SK-N-SH (cell line): ENCODE data around the gene FUT6. TPM values are rescaled to one million over a fixed set of nuclear protein-coding genes. Genes with fewer than 3 reads are reported as not detected.

ENCODE experiments used
- CTCF ChIA-PET: fragments of 300-600, 350-600 bp; formaldehyde crosslinking; extraction: SDS; loops from one replicate; lab custom pipeline; 2021; lab: Yijun Ruan, JAX
- POLR2A ChIA-PET: fragments of 350-600 bp; sonication (Branson Sonifier 250); formaldehyde crosslinking; extraction: SDS; loops from one replicate; lab custom pipeline; 2020; ENCODE audit warnings: antibody characterized with exemption, inconsistent platforms; lab: Yijun Ruan, JAX
- DNase-seq: peaks from one replicate; pipeline ENCODE4 v3.0.0; 2012
- H2AFZ ChIP-seq: fragments of 200-600 bp; sonication (generic); 2 replicates; pipeline ENCODE4 v1.8.1; 2016; ENCODE audit warnings: antibody characterized with exemption, mild to moderate bottlenecking, low read depth
- H3F3A ChIP-seq: fragments of 200-600 bp; sonication (generic); replicated peaks from 2 replicates; pipeline ENCODE3; 2016; ENCODE audit warnings: antibody characterized with exemption, mild to moderate bottlenecking; ENCODE audit not compliant: insufficient read depth
- H3K27ac ChIP-seq, 2 experiments: fragments of 200-500 bp in 1 of 2; fragments of 200-600 bp in 1 of 2; sonication (Bioruptor generic) in 1 of 2; sonication (generic), shearing (Covaris generic) in 1 of 2; 2 replicates each; pipeline versions ENCODE4 v1.5.1 to v1.6.1; 2014 to 2016; ENCODE audit warnings: low read depth in 2 of 2, inconsistent platforms in 1 of 2, low read length in 1 of 2, mild to moderate bottlenecking in 1 of 2, mixed read lengths in 1 of 2
- H3K27me3 ChIP-seq: fragments of 200-600 bp; sonication (generic), shearing (Covaris generic); 2 replicates; pipeline ENCODE4 v1.6.1; 2016; ENCODE audit warnings: mixed run types; ENCODE audit not compliant: insufficient read depth
- H3K36me3 ChIP-seq, 2 experiments: fragments of 200-500 bp in 1 of 2; fragments of 200-600 bp in 1 of 2; sonication (Bioruptor generic) in 1 of 2; sonication (generic) in 1 of 2; replicated peaks in 1 of 2; 2 replicates each; pipeline versions ENCODE3 to v1.5.1; 2014 to 2016; ENCODE audit warnings: low read length in 1 of 2, mild to moderate bottlenecking in 1 of 2; ENCODE audit not compliant: insufficient read depth in 2 of 2, control insufficient read depth in 1 of 2
- H3K4me1 ChIP-seq, 2 experiments: fragments of 200-500 bp in 1 of 2; fragments of 200-600 bp in 1 of 2; sonication (Bioruptor generic) in 1 of 2; sonication (generic), shearing (Covaris generic) in 1 of 2; 2 replicates each; pipeline versions ENCODE4 v1.5.1 to v1.6.1; 2014 to 2016; ENCODE audit warnings: low read depth in 1 of 2, low read length in 1 of 2, mixed run types in 1 of 2; ENCODE audit not compliant: insufficient read depth in 2 of 2, control insufficient read depth in 1 of 2
- H3K4me2 ChIP-seq: fragments of 200-600 bp; sonication (generic), shearing (Covaris generic); 2 replicates; pipeline ENCODE4 v1.6.1; 2017; ENCODE audit warnings: mixed run types
- H3K4me3 ChIP-seq, 2 experiments: fragments of 200-500 bp in 1 of 2; fragments of 200-600 bp in 1 of 2; sonication (Bioruptor generic) in 1 of 2; sonication (generic), shearing (Covaris generic) in 1 of 2; 2 replicates each; pipeline versions ENCODE4 v1.5.1 to v1.8.1; 2014 to 2016; ENCODE audit warnings: low read depth in 2 of 2, inconsistent platforms in 1 of 2, low read length in 1 of 2, mild to moderate bottlenecking in 1 of 2, mixed read lengths in 1 of 2, moderate library complexity in 1 of 2
- H3K79me2 ChIP-seq: fragments of 200-600 bp; sonication (generic); 2 replicates; pipeline ENCODE4 v1.8.1; 2017; ENCODE audit warnings: mild to moderate bottlenecking; ENCODE audit not compliant: insufficient read depth
- H3K9ac ChIP-seq: fragments of 200-600 bp; sonication (generic); 2 replicates; pipeline ENCODE4 v1.6.1; 2017; ENCODE audit warnings: mixed run types
- H3K9me2 ChIP-seq: fragments of 200-600 bp; sonication (generic); 2 replicates; pipeline ENCODE4 v1.6.1; 2017; ENCODE audit warnings: mixed run types
- H3K9me3 ChIP-seq: fragments of 200-600 bp; sonication (generic); 2 replicates; pipeline ENCODE4 v1.6.1; 2017; ENCODE audit warnings: mixed run types, mild to moderate bottlenecking, moderate library complexity
- H4K20me1 ChIP-seq: fragments of 200-600 bp; sonication (generic); 2 replicates; pipeline ENCODE4 v1.6.1; 2017; ENCODE audit warnings: mild to moderate bottlenecking, mixed run types; ENCODE audit not compliant: insufficient read depth
- ELF1 ChIP-seq: IDR thresholded peaks from 2 replicates; pipeline ENCODE4 v1.4.0; 2012
- FOSL2 ChIP-seq: IDR thresholded peaks from 2 replicates; pipeline ENCODE4 v1.4.0; 2012; ENCODE audit warnings: low read depth, mild to moderate bottlenecking, moderate library complexity, borderline replicate concordance
- GABPA ChIP-seq: IDR thresholded peaks from 2 replicates; pipeline ENCODE4 v1.4.0; 2012; ENCODE audit warnings: low read depth, mild to moderate bottlenecking
- NRF1 ChIP-seq: IDR thresholded peaks from 2 replicates; pipeline ENCODE4 v1.6.1; 2012; ENCODE audit warnings: low read depth, mild to moderate bottlenecking, low read length
- RAD21 ChIP-seq: IDR thresholded peaks from 2 replicates; pipeline ENCODE4 v1.6.1; 2012; ENCODE audit warnings: mild to moderate bottlenecking, low read length
- TAF1 ChIP-seq: IDR thresholded peaks from 2 replicates; pipeline ENCODE4 v1.6.1; 2012; ENCODE audit warnings: low read depth, mild to moderate bottlenecking, low read length, moderate library complexity, borderline replicate concordance
- TCF12 ChIP-seq: IDR thresholded peaks from 2 replicates; pipeline ENCODE4 v1.4.0; 2012
- TEAD4 ChIP-seq: IDR thresholded peaks from 2 replicates; pipeline ENCODE4 v1.4.0; 2012; ENCODE audit warnings: mild to moderate bottlenecking, borderline replicate concordance; ENCODE audit not compliant: insufficient read depth
- WGBS: methylation state at CpG from one replicate; pipeline ENCODE4 v1.1.6; 2017; ENCODE audit warnings: low lambda C conversion rate; 5-methylcytosine and 5-hydroxymethylcytosine counted together
- polyA plus RNA-seq, 3 experiments: library from polyadenylated mRNA; depleted of rRNA; stranded (reverse); fragments of >200 nt; gene quantifications; 2 replicates each; pipeline ENCODE4 v1.2.3, GENCODE V29; 2012
- TF ChIP-seq, protein P1 (sequence below): fragments of 150-350 bp; IDR thresholded peaks from 2 replicates; pipeline ENCODE4 v1.6.1; 2016; ENCODE audit warnings: mild to moderate bottlenecking, low read depth, low read length
- TF ChIP-seq, protein P2 (sequence below): IDR thresholded peaks from 2 replicates; pipeline ENCODE4 v1.4.0; 2012; ENCODE audit warnings: low read depth
- TF ChIP-seq, protein P3 (sequence below): IDR thresholded peaks from 2 replicates; pipeline ENCODE4 v1.4.0; 2012; ENCODE audit warnings: low read depth, borderline replicate concordance
- TF ChIP-seq, protein P4 (sequence below): IDR thresholded peaks from 2 replicates; pipeline ENCODE4; 2012
- TF ChIP-seq, protein P5 (sequence below): fragments of 200-600 bp; sonication (generic); IDR thresholded peaks from 2 replicates; pipeline ENCODE4 v1.6.1; 2017; ENCODE audit warnings: antibody characterized with exemption, mild to moderate bottlenecking, moderate library complexity

The FUT6 gene
- polyA plus RNA-seq, 1 of the 3 experiments (the other 2 are of a cell fraction), result not detected

- no peak overlapping the region for H2AFZ ChIP-seq
- WGBS, result 89% methylated on average over 9 of the region's 9 CpGs
- no peak overlapping the region for H3K27ac ChIP-seq
- no peak overlapping the region for H3K9ac ChIP-seq
- H3K4me1 ChIP-seq, result peaks cover 0 to 6% of the 10 kb centered on the region in 2 experiments; a peak in 1 of 4 replicates
- POLR2A ChIA-PET, result interaction anchor here (1.6 to 2.5 kb wide), 2 partner anchors 19 kb away, joined by 7 to 15 read pairs; no protein-coding TSS in a partner anchor
- DNase-seq, result no peak
- H3K9me2 ChIP-seq, result no peaks in the 10 kb centered on the region
- H3K36me3 ChIP-seq, result no peaks in the 10 kb centered on the region
- no peaks in the 10 kb centered on the region for H4K20me1 ChIP-seq
- H3K9me3 ChIP-seq, result no peaks in the 10 kb centered on the region
- TF ChIP-seq TEAD4, result no peak
- no peak for TF ChIP-seq NRF1
- TF ChIP-seq FOSL2, result no peak
- TF ChIP-seq GABPA, result no peak
- no peak for TF ChIP-seq TCF12
- no peaks in the 10 kb centered on the region for H3F3A ChIP-seq
- H3K79me2 ChIP-seq, result no peaks in the 10 kb centered on the region
- H3K4me3 ChIP-seq, result no peak overlapping the region
- peaks cover 6% of the 10 kb centered on the region; the same call in 1 of the 2 replicates for H3K27me3 ChIP-seq
- H3K4me2 ChIP-seq, result no peak overlapping the region
- CTCF ChIA-PET, result interaction anchor here (1.3 to 2.1 kb wide), 5 partner anchors 12 to 214 kb away, joined by 3 to 8 read pairs (median 5); no protein-coding TSS in a partner anchor
These were observed 30.4 kb downstream of the FUT6 start for GRCh38 chr19:5809053-5809452.

DNA sequence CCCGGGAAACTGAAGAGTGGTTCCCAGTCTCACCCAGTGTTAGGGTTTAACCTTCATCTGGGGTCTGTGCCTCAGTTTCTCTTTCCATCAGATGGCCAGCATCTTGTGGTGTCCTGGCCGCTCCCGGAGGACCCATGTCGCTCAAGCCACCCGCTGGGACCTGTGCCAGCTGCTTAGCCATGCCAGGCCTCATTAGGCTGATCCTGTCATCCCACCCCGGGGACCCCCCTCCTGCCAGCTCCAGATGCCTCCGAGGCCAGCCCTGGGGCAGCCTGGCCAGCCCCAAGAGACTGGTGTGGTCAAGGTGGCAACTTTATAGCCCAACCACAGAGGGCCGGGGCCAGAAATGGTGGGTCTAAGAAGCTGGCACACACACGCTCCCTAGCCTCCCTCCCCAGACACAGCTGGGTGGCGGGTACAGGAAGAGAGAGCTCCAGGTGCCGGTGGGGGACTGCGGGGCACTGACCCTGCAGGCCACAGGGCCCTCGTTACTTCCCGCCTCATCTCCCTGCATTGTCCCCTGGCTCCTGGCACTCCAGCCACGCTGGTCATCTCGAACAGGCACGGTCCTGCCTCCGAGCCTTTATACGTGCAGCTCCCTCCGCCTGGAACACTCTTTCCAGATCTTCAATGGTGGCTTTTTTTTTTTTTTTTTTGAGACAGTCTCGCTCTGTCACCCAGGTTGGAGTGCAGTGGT is 31.2 kb downstream of the FUT6 start:
- ChIA-PET POLR2A (interaction anchor here (1.2 to 1.6 kb wide), 2 partner anchors 20 to 95 kb away, joined by 8 to 15 read pairs; partner anchors contain the start of gene NDUFA11), CTCF (interaction anchor here (0.6 to 3.7 kb wide), 9 partner anchors 9 to 214 kb away, joined by 3 to 18 read pairs (median 4); no protein-coding TSS in a partner anchor)
- peaks cover 3 to 10% of the 10 kb centered on the region in 2 experiments; a peak in 1 of 4 replicates for H3K4me1 ChIP-seq
- DNase-seq, result no peak
- H3K4me2 ChIP-seq, result no peak overlapping the region
- no peak overlapping the region for H3K9ac ChIP-seq
- no peaks in the 10 kb centered on the region for H3K9me3 ChIP-seq
- no peak overlapping the region for H2AFZ ChIP-seq
- TF ChIP-seq FOSL2, result no peak
- TF ChIP-seq, protein P1, sequence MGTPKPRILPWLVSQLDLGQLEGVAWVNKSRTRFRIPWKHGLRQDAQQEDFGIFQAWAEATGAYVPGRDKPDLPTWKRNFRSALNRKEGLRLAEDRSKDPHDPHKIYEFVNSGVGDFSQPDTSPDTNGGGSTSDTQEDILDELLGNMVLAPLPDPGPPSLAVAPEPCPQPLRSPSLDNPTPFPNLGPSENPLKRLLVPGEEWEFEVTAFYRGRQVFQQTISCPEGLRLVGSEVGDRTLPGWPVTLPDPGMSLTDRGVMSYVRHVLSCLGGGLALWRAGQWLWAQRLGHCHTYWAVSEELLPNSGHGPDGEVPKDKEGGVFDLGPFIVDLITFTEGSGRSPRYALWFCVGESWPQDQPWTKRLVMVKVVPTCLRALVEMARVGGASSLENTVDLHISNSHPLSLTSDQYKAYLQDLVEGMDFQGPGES, result no peak
- TF ChIP-seq, protein P2, sequence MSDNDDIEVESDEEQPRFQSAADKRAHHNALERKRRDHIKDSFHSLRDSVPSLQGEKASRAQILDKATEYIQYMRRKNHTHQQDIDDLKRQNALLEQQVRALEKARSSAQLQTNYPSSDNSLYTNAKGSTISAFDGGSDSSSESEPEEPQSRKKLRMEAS, result no peak
- TF ChIP-seq, protein P3, sequence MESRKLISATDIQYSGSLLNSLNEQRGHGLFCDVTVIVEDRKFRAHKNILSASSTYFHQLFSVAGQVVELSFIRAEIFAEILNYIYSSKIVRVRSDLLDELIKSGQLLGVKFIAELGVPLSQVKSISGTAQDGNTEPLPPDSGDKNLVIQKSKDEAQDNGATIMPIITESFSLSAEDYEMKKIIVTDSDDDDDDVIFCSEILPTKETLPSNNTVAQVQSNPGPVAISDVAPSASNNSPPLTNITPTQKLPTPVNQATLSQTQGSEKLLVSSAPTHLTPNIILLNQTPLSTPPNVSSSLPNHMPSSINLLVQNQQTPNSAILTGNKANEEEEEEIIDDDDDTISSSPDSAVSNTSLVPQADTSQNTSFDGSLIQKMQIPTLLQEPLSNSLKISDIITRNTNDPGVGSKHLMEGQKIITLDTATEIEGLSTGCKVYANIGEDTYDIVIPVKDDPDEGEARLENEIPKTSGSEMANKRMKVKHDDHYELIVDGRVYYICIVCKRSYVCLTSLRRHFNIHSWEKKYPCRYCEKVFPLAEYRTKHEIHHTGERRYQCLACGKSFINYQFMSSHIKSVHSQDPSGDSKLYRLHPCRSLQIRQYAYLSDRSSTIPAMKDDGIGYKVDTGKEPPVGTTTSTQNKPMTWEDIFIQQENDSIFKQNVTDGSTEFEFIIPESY, result no peak
- TF ChIP-seq, protein P4, sequence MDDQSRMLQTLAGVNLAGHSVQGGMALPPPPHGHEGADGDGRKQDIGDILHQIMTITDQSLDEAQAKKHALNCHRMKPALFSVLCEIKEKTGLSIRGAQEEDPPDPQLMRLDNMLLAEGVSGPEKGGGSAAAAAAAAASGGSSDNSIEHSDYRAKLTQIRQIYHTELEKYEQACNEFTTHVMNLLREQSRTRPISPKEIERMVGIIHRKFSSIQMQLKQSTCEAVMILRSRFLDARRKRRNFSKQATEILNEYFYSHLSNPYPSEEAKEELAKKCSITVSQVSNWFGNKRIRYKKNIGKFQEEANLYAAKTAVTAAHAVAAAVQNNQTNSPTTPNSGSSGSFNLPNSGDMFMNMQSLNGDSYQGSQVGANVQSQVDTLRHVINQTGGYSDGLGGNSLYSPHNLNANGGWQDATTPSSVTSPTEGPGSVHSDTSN, result no peak
- TF ChIP-seq, protein P5, sequence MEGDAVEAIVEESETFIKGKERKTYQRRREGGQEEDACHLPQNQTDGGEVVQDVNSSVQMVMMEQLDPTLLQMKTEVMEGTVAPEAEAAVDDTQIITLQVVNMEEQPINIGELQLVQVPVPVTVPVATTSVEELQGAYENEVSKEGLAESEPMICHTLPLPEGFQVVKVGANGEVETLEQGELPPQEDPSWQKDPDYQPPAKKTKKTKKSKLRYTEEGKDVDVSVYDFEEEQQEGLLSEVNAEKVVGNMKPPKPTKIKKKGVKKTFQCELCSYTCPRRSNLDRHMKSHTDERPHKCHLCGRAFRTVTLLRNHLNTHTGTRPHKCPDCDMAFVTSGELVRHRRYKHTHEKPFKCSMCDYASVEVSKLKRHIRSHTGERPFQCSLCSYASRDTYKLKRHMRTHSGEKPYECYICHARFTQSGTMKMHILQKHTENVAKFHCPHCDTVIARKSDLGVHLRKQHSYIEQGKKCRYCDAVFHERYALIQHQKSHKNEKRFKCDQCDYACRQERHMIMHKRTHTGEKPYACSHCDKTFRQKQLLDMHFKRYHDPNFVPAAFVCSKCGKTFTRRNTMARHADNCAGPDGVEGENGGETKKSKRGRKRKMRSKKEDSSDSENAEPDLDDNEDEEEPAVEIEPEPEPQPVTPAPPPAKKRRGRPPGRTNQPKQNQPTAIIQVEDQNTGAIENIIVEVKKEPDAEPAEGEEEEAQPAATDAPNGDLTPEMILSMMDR, result no peak
- TF ChIP-seq RAD21, result no peak
- TF ChIP-seq TAF1, result no peak
- TF ChIP-seq ELF1, result no peak
- 90% methylated on average over 10 of the region's 21 CpGs for WGBS
- no peak overlapping the region for H3K4me3 ChIP-seq
- H3K27me3 ChIP-seq, result peaks cover 6% of the 10 kb centered on the region; the same call in 1 of the 2 replicates
- H3K27ac ChIP-seq, result no peak overlapping the region
- H3K9me2 ChIP-seq, result no peaks in the 10 kb centered on the region
- no peaks in the 10 kb centered on the region for H3F3A ChIP-seq
- no peaks in the 10 kb centered on the region for H3K36me3 ChIP-seq
- no peaks in the 10 kb centered on the region for H3K79me2 ChIP-seq
- H4K20me1 ChIP-seq, result no peaks in the 10 kb centered on the region
